Measurements from ENCODE around the gene CAMKK1.

CAMKK1 gene

GRCh38 chr17:3895354-3895753 lies 2.5 kb upstream of the CAMKK1 start:
- no peak for DNase-seq

DNA sequence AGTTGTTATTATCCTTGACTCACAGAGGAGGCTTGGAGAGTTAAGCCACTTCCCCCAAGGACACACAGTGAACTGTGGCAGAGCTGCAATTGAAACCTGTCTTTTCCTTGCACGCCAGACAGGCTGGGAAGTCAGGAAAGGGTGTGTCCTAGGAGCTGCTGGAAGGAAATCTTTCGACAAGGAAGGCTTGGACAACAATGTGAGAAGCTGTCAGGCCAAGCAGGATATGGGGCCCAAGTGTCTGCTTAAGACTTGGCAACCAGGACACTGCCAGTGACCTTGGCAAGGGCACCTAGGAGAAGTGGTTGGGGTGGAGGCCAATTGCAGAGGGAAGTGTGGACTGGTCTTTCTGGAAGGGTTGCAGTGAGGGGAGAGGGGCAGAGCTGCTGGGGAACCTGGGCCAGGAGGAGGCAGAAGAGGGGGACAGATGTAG lies 2.1 kb upstream of the CAMKK1 start:
- no peak for DNase-seq

DNA sequence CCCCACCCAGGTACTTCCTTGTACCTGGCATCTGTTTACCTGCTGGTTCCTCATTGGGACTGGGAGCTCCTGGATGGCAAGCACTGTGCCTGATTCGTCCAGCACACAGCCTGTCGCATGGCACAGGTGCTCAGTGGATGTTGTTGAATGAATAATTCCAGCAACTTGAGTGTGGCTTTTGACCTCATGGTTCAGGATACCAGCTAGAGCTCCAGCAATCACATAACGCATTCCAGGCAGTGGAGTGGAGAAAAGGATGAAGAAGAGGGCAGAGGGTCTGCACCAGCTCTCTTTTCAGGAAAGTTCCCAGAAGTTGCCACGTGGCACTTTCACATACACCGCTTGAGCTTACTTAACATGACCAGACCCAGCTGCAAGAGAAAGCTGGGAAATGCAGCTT lies 1.3 kb upstream of the CAMKK1 start:
- DNase-seq: peak; percentile 54

- peak; percentile 85 for DNase-seq
Measured at GRCh38 chr17:3893720-3894116, 865 bp upstream of the CAMKK1 start.

- DNase-seq: no peak
Measured at GRCh38 chr17:3892095-3892998, 506 bp downstream of the CAMKK1 start.

- DNase-seq: peak; percentile 67
Measured at GRCh38 chr17:3891626-3892094, 1.2 kb downstream of the CAMKK1 start.

- DNase-seq: peak; percentile 51
Measured at GRCh38 chr17:3890878-3891219, 2.0 kb downstream of the CAMKK1 start.

DNA sequence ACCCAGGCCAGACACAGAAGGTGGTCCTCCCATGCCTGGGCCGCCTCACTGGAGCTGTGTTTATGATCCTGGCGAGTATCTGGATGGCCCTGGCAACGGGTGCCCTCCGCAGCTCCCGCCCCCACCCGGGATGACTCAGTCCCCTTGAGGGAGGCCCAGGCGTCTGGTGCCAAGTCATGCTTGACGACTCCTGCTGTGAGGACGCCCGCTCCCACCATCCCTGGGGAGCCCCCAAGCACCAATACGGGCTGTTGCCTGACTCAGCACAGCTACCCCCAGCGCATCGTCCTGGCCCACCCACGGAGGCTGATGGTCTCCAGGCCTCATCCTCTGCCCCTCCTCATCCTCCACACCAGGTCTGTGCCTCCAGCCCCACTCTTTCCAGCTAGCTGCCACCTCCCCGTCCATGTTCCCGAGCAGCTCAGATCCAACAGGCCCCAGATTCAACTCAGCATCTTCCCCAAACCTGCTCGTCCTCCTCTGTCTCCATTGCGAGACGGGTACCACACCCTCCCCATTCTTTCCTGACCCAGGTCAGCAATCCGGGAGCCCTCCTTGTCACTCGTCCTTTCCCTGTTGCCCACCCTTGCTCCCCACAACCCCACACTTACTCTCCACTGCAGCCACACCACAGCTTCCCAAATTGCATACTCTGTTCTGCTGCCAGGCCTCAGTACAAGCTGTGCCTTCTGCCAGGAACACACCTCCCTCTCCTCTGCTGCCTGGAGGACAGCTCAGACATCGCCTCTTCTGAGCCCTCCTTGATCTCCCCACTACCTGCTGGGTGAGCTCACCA lies 2.6 kb downstream of the CAMKK1 start:
- DNase-seq: peak; percentile 64

- DNase-seq: no peak
Measured at GRCh38 chr17:3889325-3890012, 3.4 kb downstream of the CAMKK1 start.

DNA sequence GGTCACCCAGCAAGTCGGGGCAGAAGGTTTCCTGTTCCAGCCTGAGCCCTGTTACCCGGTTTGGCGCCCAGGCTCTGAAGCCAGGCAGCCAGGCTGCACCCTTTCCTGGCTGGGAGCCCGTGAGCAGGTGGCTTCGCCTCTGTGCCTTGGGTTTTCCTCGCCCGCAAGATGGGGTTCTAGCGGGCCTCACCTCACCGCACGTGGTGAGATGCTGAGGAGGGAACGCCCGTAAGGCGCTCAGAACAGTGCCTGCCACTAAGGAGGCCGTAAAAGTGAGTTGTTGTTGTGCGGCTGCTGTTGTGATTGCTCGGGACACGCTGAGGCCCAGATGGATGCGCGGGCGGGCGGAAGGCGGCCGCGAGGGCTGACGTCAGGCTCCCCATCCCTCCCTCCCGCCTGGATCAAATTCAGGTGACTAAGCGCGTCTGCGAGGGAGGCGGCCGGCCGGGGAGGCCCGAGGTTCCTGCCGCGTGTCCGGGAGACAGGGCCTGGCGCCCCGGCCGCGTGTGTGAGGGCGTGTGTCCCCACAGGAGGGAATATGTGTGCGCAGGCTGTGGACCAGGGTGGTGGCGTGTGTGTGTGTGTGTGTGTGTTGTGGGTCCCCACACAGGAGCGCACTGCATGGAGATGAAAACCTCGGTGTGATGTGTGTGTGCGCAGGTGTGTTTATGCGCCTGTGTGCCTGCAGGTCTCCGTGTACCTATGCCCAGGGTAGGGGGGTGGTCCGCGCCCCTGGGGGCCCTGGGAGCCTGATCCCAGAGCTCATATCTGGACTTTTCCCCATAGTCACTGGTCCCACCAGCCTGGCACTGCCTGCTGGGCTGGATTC lies 4.3 kb downstream of the CAMKK1 start:
- DNase-seq: peak; percentile 90

GRCh38 chr17:3887804-3888203 lies 5.0 kb downstream of the CAMKK1 start:
- DNase-seq: no peak

DNA sequence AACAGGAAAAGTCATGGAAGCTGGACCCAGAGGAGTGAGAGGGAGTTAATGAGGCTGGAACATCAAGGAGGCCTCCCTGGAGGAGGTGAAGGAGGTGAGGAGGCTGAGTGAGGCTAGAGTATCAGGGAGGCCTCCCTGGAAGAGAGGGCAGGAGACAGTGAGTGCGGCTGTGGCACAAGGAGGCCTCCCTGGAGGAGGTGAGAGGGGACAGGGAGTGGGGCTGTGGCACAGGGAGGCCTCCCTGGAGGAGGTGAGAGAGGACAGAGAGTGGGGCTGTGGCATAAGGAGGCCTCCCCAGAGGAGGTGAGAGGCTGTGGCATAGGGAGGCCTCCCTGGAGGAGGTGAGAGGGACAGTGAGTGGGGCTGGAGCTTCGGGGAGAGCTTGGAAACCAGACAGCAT lies 5.5 kb downstream of the CAMKK1 start:
- no peak for DNase-seq

DNA sequence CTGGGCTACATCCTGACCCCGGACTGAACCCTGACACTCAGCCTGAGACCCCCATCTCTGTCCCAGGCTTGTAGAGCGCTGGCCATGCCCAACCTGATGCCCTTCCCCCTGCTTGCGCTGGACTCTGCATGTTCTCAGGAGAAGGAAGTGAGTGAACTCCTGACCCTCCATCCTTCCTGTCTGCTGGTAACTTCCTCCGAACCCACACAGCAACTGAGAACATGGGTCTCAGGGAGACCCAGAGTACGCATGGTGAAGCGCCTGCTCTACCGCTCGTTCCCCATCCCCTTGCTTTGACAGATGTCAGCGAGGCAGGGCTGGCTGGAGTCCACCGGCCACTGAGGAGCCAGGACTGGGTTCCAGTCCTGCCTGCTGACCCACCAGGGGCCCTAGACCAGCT lies 6.1 kb downstream of the CAMKK1 start:
- no peak for DNase-seq

GRCh38 chr17:3885970-3886369 lies 6.9 kb downstream of the CAMKK1 start:
- no peak for DNase-seq

DNA sequence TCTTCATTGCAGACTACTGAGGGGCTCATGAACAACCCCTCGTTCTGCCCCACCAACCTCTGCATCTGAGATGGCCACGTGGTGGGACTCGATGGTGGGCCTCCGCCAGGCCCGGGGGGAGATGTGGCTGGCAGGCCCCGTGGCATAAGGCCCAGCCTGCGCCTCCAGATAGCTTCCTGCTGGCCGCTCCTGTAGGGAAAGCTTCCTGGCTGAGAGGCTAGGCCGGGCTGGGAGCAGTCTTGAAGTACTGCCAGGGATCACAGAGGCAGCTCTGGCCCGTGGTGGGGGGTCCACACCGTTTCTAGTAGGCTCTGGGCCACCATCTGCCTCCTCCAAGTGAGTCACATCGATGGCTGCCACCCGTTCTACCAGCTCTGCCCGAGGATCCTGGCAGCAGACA lies 7.6 kb downstream of the CAMKK1 start:
- DNase-seq: no peak

DNA sequence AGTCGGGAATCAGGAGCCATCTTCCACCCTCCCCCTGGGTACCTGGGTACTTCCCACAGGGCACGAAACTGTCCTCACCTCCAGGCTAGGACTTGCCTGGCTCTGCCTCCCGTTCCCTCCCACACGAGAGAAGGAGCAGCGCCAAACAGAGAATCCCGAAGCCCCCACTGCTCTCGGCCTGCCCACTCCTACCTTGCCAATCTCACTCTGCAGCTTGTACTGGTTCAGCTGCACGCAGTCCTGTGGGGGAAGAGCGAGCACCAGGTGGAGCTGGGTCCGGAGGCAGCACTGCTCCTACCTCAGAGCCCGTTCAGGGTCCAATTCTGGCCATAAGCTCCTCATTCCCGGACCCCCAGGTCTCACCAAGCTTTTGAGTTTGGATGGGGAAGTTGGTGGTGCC lies 8.7 kb downstream of the CAMKK1 start:
- no peak for DNase-seq

- no peak for DNase-seq
Measured at GRCh38 chr17:3882276-3882675, 10.6 kb downstream of the CAMKK1 start.

DNA sequence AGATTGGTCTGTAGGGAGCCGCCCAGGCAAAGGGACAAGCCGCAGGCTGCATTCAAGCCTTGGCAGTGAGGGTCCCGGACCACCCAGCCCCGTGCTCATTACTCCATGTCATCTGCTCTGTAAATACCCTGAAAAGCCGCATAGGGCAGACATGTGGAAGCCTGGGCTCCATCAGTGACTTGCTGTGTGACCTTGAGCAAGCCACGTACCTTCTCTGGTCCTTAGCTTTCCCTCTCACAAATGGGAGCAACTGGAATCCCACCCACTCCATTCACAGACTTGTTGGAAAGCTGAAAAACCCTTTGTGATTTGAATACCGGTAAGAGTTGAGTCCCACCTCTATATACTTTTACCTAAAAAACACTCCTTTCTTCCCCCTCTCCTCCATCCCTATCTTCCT lies 11.9 kb downstream of the CAMKK1 start:
- DNase-seq: no peak

DNA sequence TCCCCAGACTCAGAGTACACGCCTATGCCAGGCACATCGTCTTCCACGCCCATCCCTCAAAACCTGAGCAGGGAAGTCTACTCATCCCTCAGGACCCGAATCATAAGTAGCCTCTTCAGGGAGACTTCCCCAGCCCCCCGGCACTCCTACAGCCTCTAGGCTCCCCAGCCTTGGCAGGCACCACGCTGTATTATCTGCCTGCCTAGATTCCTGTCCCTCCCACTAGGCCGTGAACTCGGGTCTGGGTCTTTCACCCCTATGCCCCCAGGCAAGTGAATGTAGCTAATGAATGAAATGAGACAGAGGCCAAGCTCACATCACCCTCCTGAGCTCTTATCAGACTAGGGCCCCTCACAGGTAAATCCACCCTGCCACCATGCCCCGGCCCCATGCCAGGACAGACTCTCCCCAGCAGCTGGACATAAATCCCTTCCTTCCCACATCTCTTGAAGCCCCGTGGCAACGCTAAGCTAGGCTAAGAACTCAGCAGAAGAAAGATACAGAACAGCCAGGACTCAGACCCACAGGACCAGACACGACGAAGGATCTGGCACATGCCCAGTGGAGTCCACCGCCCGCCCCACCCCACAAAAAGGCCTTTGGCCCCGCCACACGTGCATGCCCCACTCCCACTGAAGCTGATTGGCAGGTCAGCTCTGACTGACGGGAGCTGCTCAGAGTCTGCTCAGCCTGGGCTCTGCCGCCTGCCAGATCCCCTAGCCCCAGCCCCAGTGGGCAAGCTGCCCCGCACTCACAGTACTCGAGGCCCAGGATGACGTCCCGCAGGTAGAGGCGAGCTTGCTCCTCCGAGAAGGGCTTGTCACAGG lies 13.0 kb downstream of the CAMKK1 start:
- no peak for DNase-seq

GRCh38 chr17:3879186-3879585 lies 13.7 kb downstream of the CAMKK1 start:
- peak; percentile 26 for DNase-seq

- no peak for DNase-seq
Measured at GRCh38 chr17:3877220-3877619, 15.6 kb downstream of the CAMKK1 start.

GRCh38 chr17:3875317-3875716 lies 17.5 kb downstream of the CAMKK1 start:
- no peak for DNase-seq
